RWPE1 (cell line): ENCODE results near the gene CDH16.

Source experiments
- CTCF ChIA-PET: fragments of 350-600 bp; sonication (Branson Sonifier 250); formaldehyde crosslinking; extraction: SDS; loops from one replicate; lab custom pipeline; 2021; lab: Yijun Ruan, JAX
- POLR2A ChIA-PET: fragments of 400-600 bp; formaldehyde crosslinking; extraction: SDS; loops from one replicate; lab custom pipeline; 2020; ENCODE audit warnings: antibody characterized with exemption; ENCODE audit not compliant: low non-redundant PET; lab: Yijun Ruan, JAX
- DNase-seq: peaks from one replicate; pipeline ENCODE4 v3.0.0; 2012; ENCODE audit warnings: low spot score
- H3K27ac ChIP-seq: fragments of 450-650 bp; 2 replicates; pipeline ENCODE4 v1.5.1; 2017
- CTCF ChIP-seq: fragments of 450-650 bp; conservative IDR thresholded peaks from 2 replicates; pipeline ENCODE4 v1.5.1; 2017; ENCODE audit warnings: low read depth, mild to moderate bottlenecking

The CDH16 gene

GRCh38 chr16:66942981-66943380, 24.3 kb upstream of the CDH16 start:
- no peak for TF ChIP-seq CTCF
- DNase-seq, result no peak
- ChIA-PET POLR2A (interaction anchor here (0.6 kb wide), 1 partner anchor 27 kb away, joined by 3 read pairs; no protein-coding TSS in a partner anchor), CTCF (interaction anchor here (0.6 to 2.7 kb wide), 3 partner anchors 11 to 48 kb away, joined by 4 to 12 read pairs (median 6); no protein-coding TSS in a partner anchor)
- H3K27ac ChIP-seq, result peak overlapping the region; percentile 24

- CTCF ChIA-PET, result interaction anchor here (1.0 to 1.1 kb wide), 2 partner anchors 45 to 110 kb away, joined by 3 to 8 read pairs; partner anchors contain the start of gene NAE1
Measured at GRCh38 chr16:66940236-66940635, 21.6 kb upstream of the CDH16 start.

GRCh38 chr16:66939366-66939765, 20.7 kb upstream of the CDH16 start:
- ChIA-PET CTCF (interaction anchor here (0.6 to 1.1 kb wide), 2 partner anchors 44 to 534 kb away, joined by 8 read pairs; no protein-coding TSS in a partner anchor), POLR2A (no interaction called here)
- no peak overlapping the region for H3K27ac ChIP-seq
- no peak for TF ChIP-seq CTCF
- no peak for DNase-seq

More at GRCh38 chr16:66940236-66940635, 21.6 kb upstream of the CDH16 start:
- 0 out of 2 replicates have a peak overlapping the region, but pooled peaks have one; percentile 24 for H3K27ac ChIP-seq
- no peak for DNase-seq
- no peak for TF ChIP-seq CTCF
- POLR2A ChIA-PET, result no interaction called here

GRCh38 chr16:66937725-66938337, 19.1 kb upstream of the CDH16 start:
- no peak for TF ChIP-seq CTCF
- ChIA-PET CTCF (interaction anchor here (0.6 to 1.1 kb wide), 4 partner anchors 7 to 24 kb away, joined by 3 to 4 read pairs (median 3); no protein-coding TSS in a partner anchor), POLR2A (no interaction called here)
- DNase-seq, result no peak
- peak overlapping the region; percentile 28 for H3K27ac ChIP-seq

- DNase-seq, result no peak
- ChIA-PET POLR2A (interaction anchor here (0.7 kb wide), 1 partner anchor 45 kb away, joined by 6 read pairs; no protein-coding TSS in a partner anchor), CTCF (interaction anchor here (0.9 to 1.4 kb wide), 3 partner anchors 16 to 42 kb away, joined by 3 to 5 read pairs (median 3); no protein-coding TSS in a partner anchor)
- H3K27ac ChIP-seq, result peak overlapping the region; percentile 94; the same call in 1 of the 2 replicates
- no peak for TF ChIP-seq CTCF
Measured at GRCh38 chr16:66936889-66937554, 18.3 kb upstream of the CDH16 start.

GRCh38 chr16:66936462-66936861, 17.8 kb upstream of the CDH16 start:
- DNase-seq, result no peak
- no peak for TF ChIP-seq CTCF
- ChIA-PET CTCF (interaction anchor here (1.4 kb wide), 1 partner anchor 41 kb away, joined by 5 read pairs; no protein-coding TSS in a partner anchor), POLR2A (no interaction called here)
- H3K27ac ChIP-seq, result peak overlapping the region; percentile 94
